Kidney epithelial cell (primary cell): ENCODE data around the gene ZNF787. TPM values are rescaled to one million over a fixed set of nuclear protein-coding genes. Genes with fewer than 3 reads are reported as not detected.

Source experiments
- DNase-seq: peaks from one replicate; pipeline ENCODE4 v3.0.0-alpha.2; 2010; ENCODE audit warnings: low read depth
- H3K27me3 ChIP-seq: 2 replicates; pipeline ENCODE4 v1.6.0; 2011; ENCODE audit warnings: low read length; ENCODE audit not compliant: control insufficient read depth, insufficient read depth
- H3K36me3 ChIP-seq: 2 replicates; pipeline ENCODE4 v1.5.1; 2011; ENCODE audit warnings: low read length; ENCODE audit not compliant: control insufficient read depth, insufficient read depth
- H3K4me3 ChIP-seq: 2 replicates; pipeline ENCODE4 v1.5.1; 2011; ENCODE audit warnings: low read depth, mild to moderate bottlenecking, control low read depth, low read length
- CTCF ChIP-seq: IDR thresholded peaks from 2 replicates; pipeline ENCODE4 v1.5.1; 2011; ENCODE audit warnings: mild to moderate bottlenecking, moderate library complexity, low read length, control low read depth, inconsistent platforms; ENCODE audit not compliant: insufficient read depth, poor library complexity, severe bottlenecking
- total RNA-seq: library from RNA; depleted of rRNA; stranded (reverse); fragments of >200 nt; gene quantifications from 2 replicates; pipeline ENCODE4 v1.2.3, GENCODE V29; 2015

ZNF787 gene
- total RNA-seq, 1 donor from 2014 or later: 26.6 TPM

GRCh38 chr19:56138069-56138468, 17.0 kb upstream of the ZNF787 start:
- Histone ChIP-seq H3K27me3 (no peaks in the 10 kb centered on the region), H3K4me3 (no peak overlapping the region), H3K36me3 (no peaks in the 10 kb centered on the region)
- no peak for DNase-seq
- TF ChIP-seq CTCF: no peak

GRCh38 chr19:56137405-56137804, 16.3 kb upstream of the ZNF787 start:
- TF ChIP-seq CTCF: no peak
- Histone ChIP-seq H3K27me3 (no peaks in the 10 kb centered on the region), H3K4me3 (no peak overlapping the region), H3K36me3 (no peaks in the 10 kb centered on the region)
- DNase-seq: no peak

GRCh38 chr19:56136362-56136761, 15.3 kb upstream of the ZNF787 start:
- TF ChIP-seq CTCF: no peak
- no peaks in the 10 kb centered on the region for H3K36me3 ChIP-seq
- no peak overlapping the region for H3K4me3 ChIP-seq
- DNase-seq: no peak
- no peaks in the 10 kb centered on the region for H3K27me3 ChIP-seq

- Histone ChIP-seq H3K4me3 (no peak overlapping the region), H3K36me3 (no peaks in the 10 kb centered on the region), H3K27me3 (no peaks in the 10 kb centered on the region)
- TF ChIP-seq CTCF: no peak
- DNase-seq: no peak
These were observed 13.5 kb upstream of the ZNF787 start for GRCh38 chr19:56134654-56134921.

- TF ChIP-seq CTCF: no peak
- no peak overlapping the region for H3K4me3 ChIP-seq
- DNase-seq: no peak
- H3K36me3 ChIP-seq: no peaks in the 10 kb centered on the region
- H3K27me3 ChIP-seq: no peaks in the 10 kb centered on the region
These were observed 13.0 kb upstream of the ZNF787 start for GRCh38 chr19:56133858-56134653.

- no peak for DNase-seq
- no peaks in the 10 kb centered on the region for H3K27me3 ChIP-seq
- no peak for TF ChIP-seq CTCF
- H3K4me3 ChIP-seq: no peak overlapping the region
- H3K36me3 ChIP-seq: no peaks in the 10 kb centered on the region
These were observed 11.3 kb upstream of the ZNF787 start for GRCh38 chr19:56132316-56132822.
